Hepatocyte (in vitro differentiated cells): ENCODE measurements around the gene TNXB. TPM values are rescaled to one million over a fixed set of nuclear protein-coding genes. Genes with fewer than 3 reads are reported as not detected.

Experiments used
- DNase-seq: peaks from one replicate; pipeline ENCODE4 v3.0.0-alpha.2; 2016; ENCODE audit warnings: low spot score
- H2AFZ ChIP-seq: fragments of 200-600 bp; sonication (generic); 2 replicates; pipeline ENCODE4 v1.6.0; 2016; ENCODE audit warnings: antibody characterized with exemption, mild to moderate bottlenecking
- H3K27ac ChIP-seq: fragments of 200-600 bp; sonication (generic); 2 replicates; pipeline ENCODE4 v1.5.1; 2016; ENCODE audit warnings: mild to moderate bottlenecking
- H3K27me3 ChIP-seq: fragments of 200-600 bp; sonication (generic); 2 replicates; pipeline ENCODE4 v1.6.1; 2016
- H3K36me3 ChIP-seq: fragments of 200-600 bp; sonication (generic); replicated peaks from 2 replicates; pipeline ENCODE4 v1.5.1; 2016; ENCODE audit warnings: low read depth; ENCODE audit not compliant: insufficient read depth
- H3K4me1 ChIP-seq: fragments of 200-600 bp; sonication (generic); 2 replicates; pipeline ENCODE4 v1.5.1; 2016; ENCODE audit warnings: mild to moderate bottlenecking, moderate library complexity; ENCODE audit not compliant: insufficient read depth
- H3K4me2 ChIP-seq: fragments of 200-600 bp; sonication (generic); 2 replicates; pipeline ENCODE4 v1.6.0; 2016
- H3K4me3 ChIP-seq: fragments of 200-600 bp; sonication (generic); 2 replicates; pipeline ENCODE4 v1.5.1; 2016; ENCODE audit warnings: mild to moderate bottlenecking
- H3K79me2 ChIP-seq: fragments of 200-600 bp; sonication (generic); 2 replicates; pipeline ENCODE4 v1.6.0; 2017; ENCODE audit warnings: mild to moderate bottlenecking
- H3K9me2 ChIP-seq: fragments of 200-600 bp; sonication (generic); replicated peaks from 2 replicates; pipeline ENCODE4 v1.6.0; 2017; ENCODE audit warnings: mild to moderate bottlenecking; ENCODE audit not compliant: insufficient read depth
- H3K9me3 ChIP-seq: fragments of 200-600 bp; sonication (generic); 2 replicates; pipeline ENCODE4 v1.5.1; 2016; ENCODE audit warnings: low read depth, mild to moderate bottlenecking
- H4K20me1 ChIP-seq: fragments of 200-600 bp; sonication (generic); 2 replicates; pipeline ENCODE4 v1.6.0; 2016; ENCODE audit warnings: mild to moderate bottlenecking; ENCODE audit not compliant: insufficient read depth, poor library complexity, severe bottlenecking
- CTCF ChIP-seq: fragments of 200-600 bp; sonication (generic); IDR thresholded peaks from 2 replicates; pipeline ENCODE4 v1.5.1; 2016; ENCODE audit warnings: antibody characterized with exemption, mild to moderate bottlenecking; ENCODE audit not compliant: poor library complexity
- EZH2 ChIP-seq: fragments of 200-600 bp; sonication (generic); IDR thresholded peaks from 2 replicates; pipeline ENCODE4 v1.6.1; 2016; ENCODE audit warnings: antibody characterized with exemption, mild to moderate bottlenecking, borderline replicate concordance
- EZH2phosphoT487 ChIP-seq: fragments of 200-600 bp; sonication (generic); IDR thresholded peaks from one replicate; pipeline ENCODE4 v1.6.1; 2018; ENCODE audit warnings: antibody characterized with exemption, mild to moderate bottlenecking, low read depth, moderate library complexity; ENCODE audit not compliant: unreplicated experiment, severe bottlenecking
- WGBS: methylation state at CpG from one replicate; pipeline ENCODE4 v1.1.6; 2016; ENCODE audit warnings: low lambda C conversion rate; ENCODE audit errors: missing lambda C conversion rate; 5-methylcytosine and 5-hydroxymethylcytosine counted together
- polyA plus RNA-seq: library from polyadenylated mRNA; unstranded; fragments of >200 nt; fragmentation: Nextera tagmentation; extraction: Ambion mirVana; gene quantifications from 2 replicates; pipeline ENCODE4 v1.2.1, GENCODE V29; 2016
- total RNA-seq: library from RNA; depleted of rRNA; stranded (reverse); fragments of >200 nt; gene quantifications from 2 replicates; pipeline ENCODE4 v1.2.3, GENCODE V29; 2014

TNXB gene
- total and polyA plus RNA-seq, 2 experiments from 2014 or later = 9.2 to 11.6 TPM

GRCh38 chr6:32131439-32131948 lies 22.4 kb upstream of the TNXB start:
- WGBS = 93% methylated on average over 13 of the region's 14 CpGs
- Histone ChIP-seq H3K27ac (no peak overlapping the region), H3K4me1 (peaks cover 14% of the 10 kb centered on the region), H3K9me3 (no peaks in the 10 kb centered on the region), H3K27me3 (no peaks in the 10 kb centered on the region), H4K20me1 (no peaks in the 10 kb centered on the region), H3K9me2 (no peaks in the 10 kb centered on the region), H3K36me3 (no peaks in the 10 kb centered on the region), H3K4me3 (no peak overlapping the region), H3K79me2 (peaks cover 21% of the 10 kb centered on the region), H3K4me2 (no peak overlapping the region), H2AFZ (no peak overlapping the region)
- TF ChIP-seq EZH2phosphoT487 = no peak
- no peak for TF ChIP-seq EZH2
- TF ChIP-seq CTCF = no peak
- no peak for DNase-seq

- Histone ChIP-seq H3K4me2 (peak overlapping the region; percentile 88), H3K4me3 (peak overlapping the region; percentile 50), H4K20me1 (no peaks in the 10 kb centered on the region), H3K36me3 (no peaks in the 10 kb centered on the region), H3K27me3 (no peaks in the 10 kb centered on the region), H3K79me2 (peaks cover 35% of the 10 kb centered on the region), H3K9me3 (no peaks in the 10 kb centered on the region), H3K9me2 (no peaks in the 10 kb centered on the region), H3K27ac (peak overlapping the region; percentile 82), H2AFZ (peak overlapping the region; percentile 50), H3K4me1 (peaks cover 16% of the 10 kb centered on the region)
- TF ChIP-seq EZH2phosphoT487 (no peak), CTCF (no peak), EZH2 (no peak)
- no peak for DNase-seq
- 39% methylated on average over 22 of the region's 22 CpGs for WGBS
Observed at GRCh38 chr6:32129297-32130088, 20.4 kb upstream of the TNXB start.

GRCh38 chr6:32128751-32129296 lies 19.7 kb upstream of the TNXB start:
- TF ChIP-seq EZH2phosphoT487 (no peak), EZH2 (no peak), CTCF (no peak)
- Histone ChIP-seq H3K36me3 (no peaks in the 10 kb centered on the region), H2AFZ (no peak overlapping the region), H3K27ac (peak overlapping the region; percentile 82), H3K27me3 (no peaks in the 10 kb centered on the region), H3K4me3 (peak overlapping the region; percentile 50), H3K79me2 (peaks cover 39% of the 10 kb centered on the region), H3K9me3 (no peaks in the 10 kb centered on the region), H3K4me2 (peak overlapping the region; percentile 88), H3K4me1 (peaks cover 16% of the 10 kb centered on the region), H4K20me1 (no peaks in the 10 kb centered on the region), H3K9me2 (no peaks in the 10 kb centered on the region)
- WGBS = 91% methylated on average over 13 of the region's 13 CpGs
- no peak for DNase-seq
